SK-N-MC (cell line): ENCODE results near the gene RTKN.

Experiments used
- DNase-seq: peaks from one replicate; pipeline ENCODE4 v3.0.0-alpha.2; 2011; ENCODE audit warnings: low read depth, low spot score
- H3K27ac ChIP-seq: fragments of 200-600 bp; sonication (generic); 2 replicates; pipeline ENCODE4 v1.5.1; 2016; ENCODE audit warnings: mixed run types
- H3K36me3 ChIP-seq: fragments of 200-600 bp; sonication (generic); 2 replicates; pipeline ENCODE4 v1.6.1; 2017; ENCODE audit warnings: antibody characterized with exemption, low read length, mixed read lengths; ENCODE audit not compliant: insufficient read depth
- H3K4me3 ChIP-seq: fragments of 200-600 bp; sonication (generic); 2 replicates; pipeline ENCODE4 v1.5.1; 2016
- H3K9ac ChIP-seq: fragments of 200-600 bp; sonication (generic); 2 replicates; pipeline ENCODE4 v1.8.0; 2017; ENCODE audit warnings: mixed run types, mixed read lengths; ENCODE audit not compliant: insufficient read length
- H3K9me3 ChIP-seq: fragments of 200-600 bp; sonication (generic); 2 replicates; pipeline ENCODE4 v1.6.1; 2017; ENCODE audit warnings: low read depth, mild to moderate bottlenecking, antibody characterized with exemption, low read length, moderate library complexity, mixed read lengths
- EZH2 ChIP-seq: fragments of 200-600 bp; sonication (generic); IDR thresholded peaks from one replicate; pipeline ENCODE4 v1.6.1; 2017; ENCODE audit warnings: antibody characterized with exemption
- FOXP2 ChIP-seq: optimal IDR thresholded peaks from 2 replicates; pipeline ENCODE3; 2011; ENCODE audit warnings: mild to moderate bottlenecking, moderate library complexity; ENCODE audit not compliant: insufficient read depth; ENCODE audit errors: extremely low read length, control extremely low read depth
- POLR2AphosphoS5 ChIP-seq: IDR thresholded peaks from 2 replicates; pipeline ENCODE4 v1.6.1; 2012; ENCODE audit warnings: mild to moderate bottlenecking, low read depth, low read length, borderline replicate concordance

RTKN gene

DNA sequence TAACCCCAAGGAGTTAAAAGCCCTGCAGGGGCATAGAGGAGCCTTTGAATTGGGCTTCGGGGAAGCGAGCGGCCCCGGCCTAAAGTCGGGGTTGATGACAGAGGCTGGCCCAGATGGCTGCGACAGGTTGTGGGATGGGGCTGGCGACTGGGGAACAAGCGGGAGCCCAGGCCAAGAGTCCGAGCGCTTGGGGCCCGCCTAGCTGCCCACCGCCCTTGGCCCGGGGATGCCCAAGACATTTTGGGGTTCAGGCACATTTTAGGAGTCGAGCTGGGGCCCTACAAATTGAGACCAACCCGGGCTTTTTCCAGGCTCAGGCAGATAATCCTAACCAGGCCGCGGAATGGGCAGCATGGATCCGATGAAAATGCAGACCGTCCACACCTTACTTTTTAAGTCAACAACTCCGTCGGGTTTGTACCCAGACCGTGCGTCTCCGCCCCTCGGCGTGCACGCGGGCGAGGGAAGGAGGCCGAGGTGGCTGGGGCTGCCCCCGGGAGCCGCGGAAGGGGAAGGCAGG is 507 bp downstream of the RTKN start:
- Histone ChIP-seq H3K27ac (no peak overlapping the region), H3K9ac (no peak overlapping the region), H3K36me3 (no peaks in the 10 kb centered on the region), H3K4me3 (no peak overlapping the region), H3K9me3 (no peaks in the 10 kb centered on the region)
- no peak for DNase-seq
- TF ChIP-seq FOXP2 (no peak), EZH2 (no peak), POLR2AphosphoS5 (no peak)

- Histone ChIP-seq H3K36me3 (no peaks in the 10 kb centered on the region), H3K27ac (peak overlapping the region; percentile 76), H3K9me3 (no peaks in the 10 kb centered on the region), H3K9ac (peak overlapping the region; percentile 80), H3K4me3 (peak overlapping the region; percentile 79)
- peak; percentile 79; the same call in 1 of the 2 replicates for TF ChIP-seq POLR2AphosphoS5
- no peak for TF ChIP-seq FOXP2
- DNase-seq, result no peak
Observed at GRCh38 chr2:74440378-74441169, 1.2 kb downstream of the RTKN start.

DNA sequence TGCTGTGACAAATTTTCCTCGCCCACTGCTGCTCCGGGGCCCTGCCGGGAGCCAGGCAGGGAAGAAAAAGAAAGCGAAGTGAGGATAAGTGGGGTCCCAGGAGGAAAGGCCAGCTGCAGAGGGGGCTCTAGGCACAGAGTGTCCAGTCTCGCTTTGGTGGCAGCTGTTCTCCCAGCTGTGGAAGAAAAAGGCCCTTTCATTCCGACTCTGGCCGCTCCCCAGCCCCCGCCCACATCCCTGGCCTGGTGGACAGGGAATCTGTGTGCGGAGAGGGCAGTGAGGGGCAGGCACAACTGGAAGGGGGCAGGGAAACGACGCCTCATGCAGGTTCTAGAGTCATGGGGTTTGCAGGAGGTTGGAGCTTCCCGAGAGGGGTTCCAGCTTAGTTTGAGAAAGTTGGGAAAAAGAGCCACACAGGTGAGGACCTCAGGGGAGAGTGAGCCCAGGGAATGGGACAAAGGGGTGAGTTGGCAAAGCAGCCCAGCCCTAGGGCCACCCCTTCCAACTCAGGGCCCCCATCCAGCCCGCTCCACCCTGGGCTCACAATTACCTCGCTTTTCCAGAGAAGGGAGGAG is 1.8 kb downstream of the RTKN start:
- Histone ChIP-seq H3K4me3 (peak overlapping the region; percentile 79), H3K27ac (no peak overlapping the region), H3K9me3 (no peaks in the 10 kb centered on the region), H3K9ac (peak overlapping the region; percentile 80), H3K36me3 (no peaks in the 10 kb centered on the region)
- no peak for DNase-seq
- TF ChIP-seq FOXP2 (no peak), POLR2AphosphoS5 (no peak), EZH2 (no peak)

DNA sequence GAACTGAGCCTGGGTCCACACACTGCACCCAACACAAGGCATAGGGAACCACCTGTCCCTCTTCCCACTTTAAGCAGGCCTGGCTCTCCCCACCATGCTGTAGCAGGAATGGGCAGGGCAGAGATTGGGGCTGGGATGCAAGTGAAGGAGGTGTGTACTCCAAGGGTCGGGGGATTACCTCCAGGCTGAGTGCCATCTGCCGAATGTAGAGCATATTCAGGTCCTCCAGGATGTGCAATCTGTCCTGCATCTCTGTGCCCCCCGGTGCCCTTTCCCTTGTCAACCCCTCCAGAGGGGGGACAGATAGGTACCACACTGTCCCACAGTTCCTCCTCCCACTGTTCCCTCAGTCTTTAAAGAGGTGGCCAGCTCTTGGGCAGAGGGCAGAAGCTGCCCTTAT is 2.4 kb downstream of the RTKN start:
- no peaks in the 10 kb centered on the region for H3K9me3 ChIP-seq
- no peak for DNase-seq
- no peak overlapping the region for H3K27ac ChIP-seq
- TF ChIP-seq EZH2, result no peak
- no peak for TF ChIP-seq POLR2AphosphoS5
- TF ChIP-seq FOXP2, result no peak
- H3K9ac ChIP-seq, result peak overlapping the region; percentile 80
- H3K36me3 ChIP-seq, result no peaks in the 10 kb centered on the region
- H3K4me3 ChIP-seq, result peak overlapping the region; percentile 79

GRCh38 chr2:74438248-74438647 is 3.5 kb downstream of the RTKN start:
- H3K27ac ChIP-seq, result no peak overlapping the region
- no peak for DNase-seq
- no peak overlapping the region for H3K4me3 ChIP-seq
- no peak for TF ChIP-seq POLR2AphosphoS5
- TF ChIP-seq EZH2, result no peak
- TF ChIP-seq FOXP2, result no peak
- H3K9ac ChIP-seq, result no peak overlapping the region
- H3K36me3 ChIP-seq, result no peaks in the 10 kb centered on the region
- H3K9me3 ChIP-seq, result no peaks in the 10 kb centered on the region

DNA sequence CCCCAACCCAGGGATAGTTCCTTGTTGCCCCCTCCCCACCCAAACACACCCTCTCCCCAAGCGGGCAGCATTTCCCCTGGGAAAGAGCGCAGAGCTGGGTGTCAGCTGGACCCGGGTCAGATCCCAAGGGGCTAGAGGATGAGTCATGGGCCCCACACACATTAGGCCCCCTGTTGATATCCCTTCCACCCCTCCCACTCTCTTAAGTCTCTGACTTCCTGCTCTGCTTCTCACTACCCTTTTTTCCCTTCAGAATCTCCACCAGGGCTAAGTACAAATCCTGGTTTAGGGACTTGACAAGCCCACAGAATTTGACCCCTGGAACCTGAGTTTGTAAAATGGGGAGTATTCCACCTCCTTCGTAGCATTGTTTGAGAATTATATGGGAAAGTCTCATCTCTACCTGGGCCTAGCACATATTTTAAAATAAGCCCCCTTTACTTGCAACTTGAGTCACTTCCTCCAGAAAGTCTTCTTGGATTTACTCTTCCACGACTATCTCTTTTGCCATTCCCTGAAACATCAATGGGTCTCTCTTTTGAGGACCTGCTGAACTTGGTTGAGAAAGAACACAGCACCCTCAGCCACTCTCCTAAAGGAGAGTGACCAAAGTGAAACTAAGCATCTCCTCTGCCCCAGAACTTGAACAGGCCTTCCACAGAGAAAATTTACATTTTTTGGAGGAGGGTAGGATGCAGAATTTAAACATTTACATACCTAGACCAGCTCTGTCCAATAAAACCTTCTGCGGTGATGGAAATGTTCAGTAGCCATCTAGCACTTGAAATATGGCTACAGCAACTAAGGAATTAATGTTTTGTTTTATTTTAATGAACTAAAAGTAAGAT is 4.7 kb downstream of the RTKN start:
- no peak overlapping the region for H3K9ac ChIP-seq
- H3K9me3 ChIP-seq, result no peaks in the 10 kb centered on the region
- no peak overlapping the region for H3K27ac ChIP-seq
- no peak overlapping the region for H3K4me3 ChIP-seq
- no peak for TF ChIP-seq FOXP2
- TF ChIP-seq POLR2AphosphoS5, result no peak
- no peak for TF ChIP-seq EZH2
- DNase-seq, result no peak
- no peaks in the 10 kb centered on the region for H3K36me3 ChIP-seq

DNA sequence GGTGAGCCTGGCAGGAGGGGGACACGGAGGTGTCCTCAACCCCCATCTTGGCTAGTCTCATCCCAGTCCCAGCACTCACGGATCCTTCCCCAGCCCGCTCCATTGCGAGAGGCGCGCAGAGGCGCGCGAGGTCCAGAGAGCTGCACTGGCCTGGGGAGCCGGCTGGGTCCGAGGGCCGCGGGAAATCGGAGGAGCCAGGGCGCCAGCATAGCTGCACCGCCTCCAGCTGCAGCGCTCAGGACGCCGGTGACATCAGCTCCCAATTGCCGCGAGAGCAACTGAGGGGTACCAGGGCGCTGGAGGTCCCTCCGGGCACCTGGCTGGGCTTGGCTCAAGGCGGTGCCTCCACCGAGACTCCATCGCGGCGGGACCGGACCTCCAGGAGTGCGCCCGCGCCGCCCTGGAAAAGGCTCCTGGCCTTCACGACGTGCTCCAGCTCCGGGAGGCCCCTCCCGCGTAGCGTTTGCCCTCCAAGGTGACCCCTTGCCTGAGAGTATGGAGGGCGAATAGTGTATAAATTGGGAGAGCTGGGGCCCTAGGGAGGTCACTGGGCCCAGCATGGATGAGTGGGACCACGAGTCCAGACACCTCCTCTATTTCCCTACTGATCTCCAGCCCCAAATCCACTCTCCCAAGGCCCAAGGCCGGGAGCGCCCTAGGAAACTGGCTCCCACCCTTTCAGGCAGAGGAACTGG is 5.5 kb downstream of the RTKN start:
- DNase-seq, result no peak
- no peaks in the 10 kb centered on the region for H3K9me3 ChIP-seq
- no peak for TF ChIP-seq EZH2
- no peak for TF ChIP-seq FOXP2
- TF ChIP-seq POLR2AphosphoS5, result no peak
- H3K36me3 ChIP-seq, result no peaks in the 10 kb centered on the region
- no peak overlapping the region for H3K9ac ChIP-seq
- H3K27ac ChIP-seq, result no peak overlapping the region
- H3K4me3 ChIP-seq, result no peak overlapping the region
